Mammary epithelial cell (primary cell): ENCODE measurements around the gene CDK5R1.

Source experiments
- EZH2 ChIP-seq: IDR thresholded peaks from 2 replicates; pipeline ENCODE4 v1.6.1; 2012; ENCODE audit warnings: low read length, inconsistent platforms, borderline replicate concordance
- TF ChIP-seq, protein P1 (sequence below), 2 donors: IDR thresholded peaks in 1 of 2; conservative IDR thresholded peaks in 1 of 2; 2 replicates each; pipeline ENCODE4 v1.5.1; 2011 to 2012; ENCODE audit warnings: inconsistent platforms in 2 of 2, low read length in 2 of 2, mild to moderate bottlenecking in 2 of 2, control low read depth in 1 of 2, low read depth in 1 of 2; ENCODE audit not compliant: insufficient read depth in 1 of 2; ENCODE audit errors: extremely low read depth in 1 of 2

- TF ChIP-seq, protein P1, sequence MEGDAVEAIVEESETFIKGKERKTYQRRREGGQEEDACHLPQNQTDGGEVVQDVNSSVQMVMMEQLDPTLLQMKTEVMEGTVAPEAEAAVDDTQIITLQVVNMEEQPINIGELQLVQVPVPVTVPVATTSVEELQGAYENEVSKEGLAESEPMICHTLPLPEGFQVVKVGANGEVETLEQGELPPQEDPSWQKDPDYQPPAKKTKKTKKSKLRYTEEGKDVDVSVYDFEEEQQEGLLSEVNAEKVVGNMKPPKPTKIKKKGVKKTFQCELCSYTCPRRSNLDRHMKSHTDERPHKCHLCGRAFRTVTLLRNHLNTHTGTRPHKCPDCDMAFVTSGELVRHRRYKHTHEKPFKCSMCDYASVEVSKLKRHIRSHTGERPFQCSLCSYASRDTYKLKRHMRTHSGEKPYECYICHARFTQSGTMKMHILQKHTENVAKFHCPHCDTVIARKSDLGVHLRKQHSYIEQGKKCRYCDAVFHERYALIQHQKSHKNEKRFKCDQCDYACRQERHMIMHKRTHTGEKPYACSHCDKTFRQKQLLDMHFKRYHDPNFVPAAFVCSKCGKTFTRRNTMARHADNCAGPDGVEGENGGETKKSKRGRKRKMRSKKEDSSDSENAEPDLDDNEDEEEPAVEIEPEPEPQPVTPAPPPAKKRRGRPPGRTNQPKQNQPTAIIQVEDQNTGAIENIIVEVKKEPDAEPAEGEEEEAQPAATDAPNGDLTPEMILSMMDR (conservative IDR thresholded peaks at IDR 0.05 in 1 of 2, IDR thresholded peaks at IDR 0.05 in 1 of 2; ENCODE audit: extremely low read depth in 1 of 2, insufficient read depth in 1 of 2, low read depth in 1 of 2, low read length in 2 of 2): no peak
- TF ChIP-seq EZH2: no peak
These were observed 25.3 kb upstream of the CDK5R1 start for GRCh38 chr17:32461498-32461852.
